ENCODE data around the gene PPY. TPM values are rescaled to one million over a fixed set of nuclear protein-coding genes. Genes with fewer than 3 reads are reported as not detected.

PPY gene
- total RNA-seq, 2 donors from 2014 or later = 15.5 to 51.6 TPM

GRCh38 chr17:43905400-43905984, 36.8 kb downstream of the PPY start:
- TF ChIP-seq POLR2A (IDR thresholded peaks at IDR 0.05) = no peak
- TF ChIP-seq CTCF (IDR thresholded peaks at IDR 0.05) = no peak
- no peak overlapping the region for H3K27ac ChIP-seq
- peaks cover 0 to 19% of the 10 kb centered on the region in 2 donors for H3K27me3 ChIP-seq
- no peak for ATAC-seq
- H3K9me3 ChIP-seq = no peaks in the 10 kb centered on the region
- peaks cover 31% of the 10 kb centered on the region for H3K4me1 ChIP-seq
- DNase-seq = no peak
- H3K36me3 ChIP-seq (replicated peaks in 1 of 2; ENCODE audit: insufficient read depth in 1 of 2, low read depth in 2 of 2) = no peaks in the 10 kb centered on the region
- intact Hi-C loops (cut with DNase I) = no loop called here
- WGBS, 2 donors = 20 to 33% methylated on average over 3 of the region's 3 CpGs
- no peak overlapping the region for H3K4me3 ChIP-seq

- H3K27me3 ChIP-seq = peaks cover 0 to 16% of the 10 kb centered on the region in 2 donors
- ATAC-seq = no peak
- 54 to 82% methylated on average over 3 to 7 of the region's 7 CpGs for WGBS, 2 donors
- H3K4me3 ChIP-seq = no peak overlapping the region
- peaks cover 31% of the 10 kb centered on the region for H3K4me1 ChIP-seq
- no peaks in the 10 kb centered on the region for H3K36me3 ChIP-seq (replicated peaks in 1 of 2; ENCODE audit: insufficient read depth in 1 of 2, low read depth in 2 of 2)
- no peak for TF ChIP-seq CTCF (IDR thresholded peaks at IDR 0.05)
- TF ChIP-seq POLR2A (IDR thresholded peaks at IDR 0.05) = no peak
- H3K27ac ChIP-seq = no peak overlapping the region
- intact Hi-C loops (cut with DNase I) = no loop called here
- H3K9me3 ChIP-seq = no peaks in the 10 kb centered on the region
- DNase-seq = no peak
Measured at GRCh38 chr17:43901861-43902589, 40.3 kb downstream of the PPY start.

GRCh38 chr17:43900858-43901754, 41.2 kb downstream of the PPY start:
- Histone ChIP-seq H3K27me3 (peaks cover 0 to 10% of the 10 kb centered on the region in 2 donors), H3K27ac (no peak overlapping the region), H3K36me3 (replicated peaks in 1 of 2; ENCODE audit: insufficient read depth in 1 of 2, low read depth in 2 of 2) (no peaks in the 10 kb centered on the region), H3K9me3 (no peaks in the 10 kb centered on the region), H3K4me3 (peak overlapping the region in 1 of 2 donors; percentile 15), H3K4me1 (peaks cover 22% of the 10 kb centered on the region)
- WGBS, 2 donors = 27 to 29% methylated on average over 13 of the region's 13 CpGs
- ATAC-seq (no peak), DNase-seq (no peak)
- intact Hi-C loops (cut with DNase I) = no loop called here
- TF ChIP-seq POLR2A (IDR thresholded peaks at IDR 0.05) (no peak), CTCF (IDR thresholded peaks at IDR 0.05) (no peak)

- no peaks in the 10 kb centered on the region for H3K9me3 ChIP-seq
- no peak for TF ChIP-seq CTCF (IDR thresholded peaks at IDR 0.05)
- TF ChIP-seq POLR2A (IDR thresholded peaks at IDR 0.05) = no peak
- WGBS, 2 donors = 2 to 6% methylated on average over 15 to 31 of the region's 31 CpGs
Measured at GRCh38 chr17:43900183-43900857, 42.0 kb downstream of the PPY start.

More at GRCh38 chr17:43900183-43900857, 42.0 kb downstream of the PPY start:
- intact Hi-C loops (cut with DNase I) = no loop called here
- Histone ChIP-seq H3K36me3 (replicated peaks in 1 of 2; ENCODE audit: insufficient read depth in 1 of 2, low read depth in 2 of 2) (no peaks in the 10 kb centered on the region), H3K4me3 (peak overlapping the region in 1 of 2 donors; percentile 15), H3K27me3 (peaks cover 0 to 2% of the 10 kb centered on the region in 2 donors), H3K27ac (no peak overlapping the region), H3K4me1 (peaks cover 14% of the 10 kb centered on the region)
- DNase-seq (peak; percentile 80 to 89 (median 84)), ATAC-seq (peak; percentile 98)
